Stimulated activated CD8-positive, alpha-beta memory T cell treated with anti-CD3 and anti-CD28 coated beads, Interleukin-4, amount 100 ng/mL, for 48 hours (primary cell): ENCODE measurements around the gene NAA20.

Experiments used
- DNase-seq: peaks from one replicate; pipeline ENCODE4 v3.0.0-alpha.2; 2020

NAA20 gene

GRCh38 chr20:20021835-20022234, 4.7 kb downstream of the NAA20 start:
- no peak for DNase-seq

- DNase-seq, result no peak
Measured at GRCh38 chr20:20022498-20022897, 5.3 kb downstream of the NAA20 start.

- DNase-seq, result no peak
Measured at GRCh38 chr20:20023395-20023794, 6.2 kb downstream of the NAA20 start.

- no peak for DNase-seq
Measured at GRCh38 chr20:20024942-20025341, 7.8 kb downstream of the NAA20 start.

- DNase-seq, result no peak
Measured at GRCh38 chr20:20027284-20027683, 10.1 kb downstream of the NAA20 start.

- DNase-seq, result no peak
Measured at GRCh38 chr20:20031790-20032189, 14.6 kb downstream of the NAA20 start.

- no peak for DNase-seq
Measured at GRCh38 chr20:20034486-20034885, 17.3 kb downstream of the NAA20 start.

GRCh38 chr20:20036756-20037155, 19.6 kb downstream of the NAA20 start:
- DNase-seq, result no peak

GRCh38 chr20:20037960-20038359, 20.8 kb downstream of the NAA20 start:
- no peak for DNase-seq

- DNase-seq, result no peak
Measured at GRCh38 chr20:20038586-20038985, 21.4 kb downstream of the NAA20 start.

- DNase-seq, result no peak
Measured at GRCh38 chr20:20039752-20040387, 22.7 kb downstream of the NAA20 start.

- no peak for DNase-seq
Measured at GRCh38 chr20:20051767-20052073, 34.6 kb downstream of the NAA20 start.

GRCh38 chr20:20052074-20052970, 35.2 kb downstream of the NAA20 start, which contains the start of the genes CFAP61 and CRNKL1:
Gene CFAP61 (plus strand): TSS chr20:20052532. CDS start chr20:20056654, 4,122 bp downstream.
Gene CRNKL1 (minus strand): TSS chr20:20052466. CDS start chr20:20052342, 124 bp downstream.
- DNase-seq, result peak; percentile 97

- DNase-seq, result no peak
Measured at GRCh38 chr20:20060234-20060998, 43.3 kb downstream of the NAA20 start.

GRCh38 chr20:20063941-20064702, 47.0 kb downstream of the NAA20 start:
- no peak for DNase-seq

GRCh38 chr20:20065361-20065760, 48.2 kb downstream of the NAA20 start:
- no peak for DNase-seq

GRCh38 chr20:20070871-20071726, 53.9 kb downstream of the NAA20 start:
- no peak for DNase-seq

- DNase-seq, result no peak
Measured at GRCh38 chr20:20073801-20074371, 56.7 kb downstream of the NAA20 start.

- DNase-seq, result no peak
Measured at GRCh38 chr20:20075032-20075431, 57.9 kb downstream of the NAA20 start.

GRCh38 chr20:20076297-20077065, 59.3 kb downstream of the NAA20 start:
- no peak for DNase-seq

GRCh38 chr20:20078041-20078440, 60.9 kb downstream of the NAA20 start:
- no peak for DNase-seq
